NCI-H526 treated with DMSO at 0.1 percent for 48 hours (cell line): Measurements from ENCODE around the gene COL4A1.

Source experiments
- DNase-seq: peaks from one replicate; lab custom pipeline; 2025; lab: John Stamatoyannopoulos, UW

Gene COL4A1

DNA sequence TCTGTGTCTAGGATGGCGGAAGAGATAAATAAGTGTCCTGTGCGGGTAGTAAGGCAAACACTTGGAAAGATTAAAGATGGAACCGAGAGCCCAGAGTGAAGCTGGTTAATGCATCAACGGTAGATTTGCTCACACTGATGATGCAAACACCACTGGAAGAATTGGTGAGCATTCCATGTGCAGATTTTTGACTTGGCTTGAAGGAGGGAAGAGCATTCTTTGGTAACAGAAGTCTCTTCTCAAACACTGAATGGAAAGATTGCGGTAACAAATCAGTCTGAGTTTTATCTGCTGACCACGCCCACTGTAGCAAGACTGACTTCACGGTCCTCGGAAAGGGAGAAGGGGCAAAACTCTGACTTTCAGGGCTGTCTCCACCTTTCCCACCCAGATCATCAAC is 112.5 kb downstream of the COL4A1 start:
- DNase-seq = no peak

DNA sequence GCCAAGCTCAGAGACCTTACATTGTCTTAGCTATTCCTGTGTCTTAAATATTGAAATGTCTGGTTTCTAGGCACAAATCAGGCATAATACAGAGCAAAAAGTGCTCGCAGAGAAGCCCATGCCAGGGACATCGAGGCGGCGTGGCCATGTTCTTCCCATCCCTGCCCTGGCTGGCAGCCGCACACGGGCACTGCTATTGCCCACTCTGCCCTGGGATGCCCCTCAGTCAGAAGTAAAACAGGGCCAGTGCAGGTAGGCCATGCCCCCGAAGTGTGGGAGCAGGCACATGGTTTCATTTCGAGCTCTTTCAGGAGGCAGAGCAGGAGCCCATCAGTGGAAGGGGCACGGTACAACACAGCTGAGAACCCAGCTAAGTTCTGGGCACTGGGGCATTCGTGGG is 113.5 kb downstream of the COL4A1 start:
- no peak for DNase-seq

DNA sequence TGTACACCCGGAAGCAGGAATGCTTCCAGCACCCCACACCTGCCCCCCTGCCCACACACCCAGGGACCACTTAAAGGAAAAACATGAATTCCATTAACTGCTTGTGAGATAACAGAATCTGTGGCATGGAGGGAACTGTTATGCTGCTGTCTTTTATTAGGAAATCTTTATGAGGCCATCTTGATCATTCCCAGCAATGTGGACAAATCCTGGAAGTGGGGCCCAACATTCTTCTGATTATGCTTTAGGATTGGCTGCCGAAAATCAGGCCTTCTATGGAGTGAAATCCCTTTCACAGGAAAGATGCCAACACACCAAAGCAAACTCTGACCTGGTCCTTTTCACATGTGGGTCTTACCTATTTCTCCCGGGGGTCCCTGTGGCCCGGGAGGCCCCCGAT is 114.5 kb downstream of the COL4A1 start:
- no peak for DNase-seq

DNA sequence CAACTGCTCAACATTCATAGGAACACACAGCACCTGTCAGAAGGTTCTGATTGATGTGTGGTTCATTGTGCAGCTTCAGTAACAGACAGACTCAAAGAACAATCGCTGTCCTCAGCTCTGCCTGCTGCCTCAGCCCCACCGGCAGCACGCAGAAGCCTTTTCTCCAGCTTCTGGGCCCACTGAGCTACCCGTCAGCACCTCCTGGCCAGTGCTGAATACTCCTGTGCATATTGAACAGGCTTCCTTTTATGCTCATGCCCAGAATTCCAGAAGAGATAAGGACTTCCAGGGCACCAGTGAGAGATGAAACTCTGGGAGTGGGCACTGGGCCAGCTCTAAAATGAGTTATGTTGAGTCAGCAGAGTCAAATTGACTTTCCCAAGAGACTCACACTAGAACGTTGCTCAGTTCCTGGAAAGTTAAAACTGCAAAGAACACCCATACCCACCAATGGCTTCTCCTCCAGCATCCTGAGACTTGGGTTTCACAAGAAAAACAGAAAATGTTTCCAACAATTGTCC is 119.3 kb downstream of the COL4A1 start:
- no peak for DNase-seq

DNA sequence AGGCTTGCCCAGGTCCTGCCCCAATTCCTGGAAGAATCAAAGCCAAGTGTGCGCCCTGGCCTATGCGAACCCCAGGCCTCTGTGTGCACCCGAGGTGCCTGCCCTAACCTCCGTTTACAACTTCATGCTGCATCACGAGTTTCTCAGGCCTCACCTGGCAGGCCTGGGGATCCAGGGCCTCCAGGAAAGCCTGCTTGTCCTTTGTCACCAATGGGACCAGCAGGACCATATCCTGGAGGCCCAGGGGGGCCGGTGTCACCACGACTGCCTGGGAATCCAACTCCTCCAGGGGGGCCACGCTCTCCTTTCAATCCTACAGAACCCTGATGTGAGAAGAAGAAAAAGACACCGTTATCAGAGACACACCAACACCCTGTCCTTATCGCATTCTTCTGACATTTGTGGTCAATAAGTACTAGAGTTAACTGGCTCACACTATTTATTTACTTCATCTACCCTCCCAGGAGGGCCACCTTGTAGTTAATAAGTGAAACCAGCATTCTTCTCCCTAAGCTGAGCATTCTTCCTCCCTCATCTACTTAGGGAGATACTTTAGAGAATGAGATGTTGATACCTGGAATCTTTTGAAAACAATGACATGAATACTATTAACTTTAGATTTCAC is 120.6 kb downstream of the COL4A1 start:
- no peak for DNase-seq

DNA sequence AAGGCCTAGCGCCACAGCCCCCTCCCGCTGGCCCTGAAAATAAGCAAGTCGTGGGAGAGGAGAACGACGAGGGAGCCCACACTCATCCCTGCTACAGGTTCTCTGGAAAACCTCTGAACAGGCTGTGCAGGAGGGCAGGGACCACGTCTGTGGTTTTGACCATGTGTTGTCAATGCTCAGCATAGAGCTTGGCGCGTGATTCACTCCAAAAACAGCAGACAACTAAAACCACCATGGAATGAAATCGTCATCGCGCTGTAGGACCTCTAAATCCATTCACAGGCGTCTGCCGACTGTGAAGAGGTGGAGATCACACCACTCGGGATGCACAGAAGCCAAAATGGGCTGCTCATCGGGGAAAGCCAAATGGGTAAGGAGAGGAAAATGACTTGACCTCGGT is 121.3 kb downstream of the COL4A1 start:
- no peak for DNase-seq

DNA sequence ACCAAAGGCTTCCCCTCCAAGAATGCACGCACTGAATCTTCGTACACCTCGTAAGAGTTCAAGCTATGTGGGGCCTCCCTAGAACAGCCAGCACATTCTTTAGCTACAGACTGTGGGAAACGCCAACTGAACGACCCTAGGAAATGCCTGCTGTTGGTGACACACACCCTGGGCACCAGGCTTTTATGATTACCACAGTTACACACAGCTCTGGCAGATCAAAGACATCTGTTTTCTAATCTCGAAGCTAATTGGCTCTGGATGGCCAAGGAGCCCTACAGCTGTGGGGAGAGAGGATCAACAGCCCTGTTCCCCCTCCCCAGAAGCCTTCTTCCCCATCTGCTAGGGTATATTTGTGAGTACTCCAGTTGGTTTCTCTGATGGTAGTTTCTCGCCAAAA is 123.0 kb downstream of the COL4A1 start:
- DNase-seq = no peak

DNA sequence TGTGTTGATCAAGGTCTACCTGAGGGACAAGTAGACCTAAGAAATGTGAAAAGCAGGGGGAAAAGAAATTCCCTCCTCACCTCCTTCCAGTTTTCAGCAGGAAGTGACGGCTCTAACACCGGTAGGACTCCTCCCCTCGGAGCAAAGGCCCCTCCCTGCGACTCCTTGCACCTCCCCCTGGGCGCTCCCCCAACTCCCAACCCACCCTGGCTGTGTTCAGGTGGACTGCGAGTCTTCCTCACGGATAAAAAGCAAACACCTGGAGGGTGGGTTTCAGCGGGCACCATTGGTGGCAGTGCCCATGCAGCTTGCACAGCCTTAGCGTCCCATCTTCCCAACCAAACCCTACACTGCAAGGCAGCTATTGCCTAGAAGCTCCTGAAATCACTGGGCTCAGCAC is 124.5 kb downstream of the COL4A1 start:
- no peak for DNase-seq

DNA sequence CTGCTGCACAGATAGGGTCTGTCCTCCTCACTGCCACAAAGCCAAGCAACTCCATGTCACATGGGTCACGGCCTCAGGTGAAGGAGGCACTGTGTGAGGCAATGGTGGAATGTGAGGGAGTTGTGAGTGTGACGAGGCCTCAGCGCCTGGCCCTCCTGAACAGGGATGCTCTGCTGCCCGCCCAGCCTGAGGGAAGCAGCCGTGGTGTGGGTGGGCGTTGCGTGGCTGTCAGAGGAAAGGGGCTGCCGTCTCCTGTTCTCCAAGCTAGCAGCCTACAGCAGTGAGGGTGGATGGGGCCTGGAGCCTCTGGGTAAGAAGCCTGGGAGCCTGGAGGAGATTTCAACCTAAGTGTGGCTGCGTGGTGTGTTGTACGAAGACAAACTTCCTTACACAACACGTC is 125.0 kb downstream of the COL4A1 start:
- no peak for DNase-seq

DNA sequence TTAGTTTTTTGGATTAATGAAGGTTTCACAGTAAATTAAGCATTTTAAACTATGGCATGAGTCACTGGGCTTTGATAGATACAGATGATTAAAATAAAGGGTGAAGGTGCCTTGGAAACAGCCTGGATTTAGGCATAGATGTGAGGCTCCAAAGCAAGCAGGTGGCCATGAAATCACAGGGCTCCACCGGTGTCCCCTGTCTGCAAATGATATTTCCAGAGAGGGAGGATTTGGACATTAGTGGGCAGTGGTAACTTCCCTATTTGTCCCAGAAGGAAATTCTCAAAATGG is 127.2 kb downstream of the COL4A1 start:
- no peak for DNase-seq

DNA sequence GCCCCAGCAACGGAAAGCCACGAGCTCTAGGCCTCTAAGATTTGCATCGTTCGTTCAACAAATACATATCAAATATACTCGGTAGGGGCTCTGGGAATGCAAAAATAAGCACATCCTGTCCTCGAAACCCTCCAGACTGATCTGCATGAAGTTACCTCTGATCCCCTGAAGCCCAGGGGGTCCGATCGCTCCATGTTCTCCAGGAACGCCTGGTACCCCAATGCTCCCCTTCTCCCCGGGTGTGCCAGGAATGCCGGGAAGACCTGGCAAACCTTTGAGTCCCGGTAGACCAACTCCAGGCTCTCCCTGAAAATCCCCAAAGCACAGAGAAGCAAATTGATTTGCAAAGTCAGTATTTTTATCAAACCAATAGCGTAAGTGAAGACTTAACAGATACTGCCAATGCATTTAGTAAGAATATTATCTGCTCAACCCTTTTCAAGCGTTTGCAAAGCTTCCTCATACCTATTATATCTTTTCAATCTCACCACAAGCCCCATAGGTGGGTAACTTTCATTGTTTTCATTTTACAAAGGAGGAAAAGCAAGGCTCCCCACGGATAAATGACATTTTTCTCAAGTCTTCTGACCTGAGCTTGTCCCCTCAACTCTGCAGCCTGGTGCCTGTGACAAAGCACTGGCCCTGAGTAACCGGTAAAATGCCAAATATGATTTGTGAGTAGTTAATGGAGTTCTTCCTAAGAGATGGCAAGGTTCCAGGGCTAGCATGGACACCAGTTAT is 127.7 kb downstream of the COL4A1 start:
- no peak for DNase-seq

DNA sequence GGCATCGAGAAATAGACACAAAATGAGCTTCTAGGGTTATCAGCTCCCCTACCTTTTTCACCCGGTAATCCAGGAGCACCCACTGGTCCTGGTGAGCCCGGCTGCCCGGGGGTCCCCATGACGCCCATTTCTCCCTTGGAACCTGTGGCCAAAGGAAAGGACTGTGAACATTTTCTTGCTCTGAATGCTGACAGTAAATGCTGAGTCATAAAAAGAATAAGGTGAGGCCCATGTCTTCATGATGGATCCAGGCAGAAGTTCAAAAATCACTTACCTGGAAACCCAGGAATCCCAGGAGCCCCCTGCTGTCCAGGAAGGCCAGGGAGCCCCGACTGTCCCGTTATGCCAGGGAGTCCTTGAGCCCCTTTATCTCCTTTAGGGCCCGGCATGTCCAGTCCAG is 129.2 kb downstream of the COL4A1 start:
- DNase-seq = no peak

DNA sequence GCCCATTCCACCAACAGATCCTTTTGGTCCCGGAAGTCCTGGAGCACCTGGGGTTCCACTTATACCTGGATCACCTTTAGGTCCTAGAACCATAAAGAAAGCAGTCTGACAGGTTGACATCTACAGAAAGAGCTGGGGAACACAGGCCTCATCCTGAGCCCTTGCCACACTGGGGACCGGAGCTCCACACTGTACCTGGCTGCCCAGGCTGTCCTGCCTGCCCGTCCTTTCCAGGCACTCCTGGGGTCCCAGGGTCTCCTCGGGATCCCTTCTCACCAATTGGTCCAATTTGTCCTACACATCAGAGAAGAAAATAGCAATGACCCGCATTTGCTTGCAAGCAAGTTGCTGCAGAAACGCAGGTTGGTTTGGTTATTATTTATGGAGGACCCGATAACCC is 130.5 kb downstream of the COL4A1 start:
- no peak for DNase-seq

DNA sequence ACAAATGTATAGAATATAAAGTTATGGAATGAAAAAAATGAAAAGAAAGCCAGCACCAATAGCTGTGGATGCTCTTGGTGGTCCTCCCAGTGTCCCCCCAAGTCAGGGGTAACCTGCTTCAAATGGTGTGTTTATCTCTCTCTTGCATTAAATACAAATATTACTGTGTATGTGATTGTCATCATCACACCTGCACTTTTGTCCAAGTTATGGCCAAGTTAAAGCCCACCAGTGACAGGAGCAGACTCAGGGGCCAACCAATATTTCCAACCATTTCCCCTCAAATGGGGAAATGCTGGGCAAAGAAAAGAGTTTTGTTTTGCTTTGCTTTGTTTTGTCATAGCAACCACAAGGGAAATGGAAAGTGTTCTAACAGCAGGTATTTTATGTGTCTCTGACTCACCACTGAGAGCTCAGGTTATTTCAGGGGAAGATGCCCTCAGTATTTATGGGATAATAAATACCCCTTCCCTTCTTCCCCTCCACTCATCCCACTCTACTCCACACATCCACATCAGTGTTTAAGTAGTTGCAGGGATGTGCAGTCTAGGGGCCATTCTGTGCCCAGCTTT is 133.6 kb downstream of the COL4A1 start:
- DNase-seq = no peak

DNA sequence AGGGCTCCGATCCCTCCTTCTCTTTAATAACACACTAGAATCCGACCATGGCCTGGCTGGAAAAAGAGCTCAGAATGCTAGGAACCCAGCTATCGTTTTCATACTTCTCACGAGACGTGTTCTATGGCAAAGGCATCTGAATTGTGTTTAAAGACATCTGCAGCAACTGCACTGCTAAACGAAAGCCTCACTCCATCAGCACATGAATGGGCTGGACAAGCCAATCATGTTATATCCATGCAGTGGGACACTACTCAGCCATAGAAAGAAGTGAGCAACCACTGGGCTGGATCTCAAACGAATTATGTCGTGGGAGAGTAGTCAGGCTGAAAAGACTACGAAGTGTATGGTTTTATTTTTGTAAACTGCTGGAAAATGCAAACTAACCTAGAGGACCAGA is 136.1 kb downstream of the COL4A1 start:
- no peak for DNase-seq

DNA sequence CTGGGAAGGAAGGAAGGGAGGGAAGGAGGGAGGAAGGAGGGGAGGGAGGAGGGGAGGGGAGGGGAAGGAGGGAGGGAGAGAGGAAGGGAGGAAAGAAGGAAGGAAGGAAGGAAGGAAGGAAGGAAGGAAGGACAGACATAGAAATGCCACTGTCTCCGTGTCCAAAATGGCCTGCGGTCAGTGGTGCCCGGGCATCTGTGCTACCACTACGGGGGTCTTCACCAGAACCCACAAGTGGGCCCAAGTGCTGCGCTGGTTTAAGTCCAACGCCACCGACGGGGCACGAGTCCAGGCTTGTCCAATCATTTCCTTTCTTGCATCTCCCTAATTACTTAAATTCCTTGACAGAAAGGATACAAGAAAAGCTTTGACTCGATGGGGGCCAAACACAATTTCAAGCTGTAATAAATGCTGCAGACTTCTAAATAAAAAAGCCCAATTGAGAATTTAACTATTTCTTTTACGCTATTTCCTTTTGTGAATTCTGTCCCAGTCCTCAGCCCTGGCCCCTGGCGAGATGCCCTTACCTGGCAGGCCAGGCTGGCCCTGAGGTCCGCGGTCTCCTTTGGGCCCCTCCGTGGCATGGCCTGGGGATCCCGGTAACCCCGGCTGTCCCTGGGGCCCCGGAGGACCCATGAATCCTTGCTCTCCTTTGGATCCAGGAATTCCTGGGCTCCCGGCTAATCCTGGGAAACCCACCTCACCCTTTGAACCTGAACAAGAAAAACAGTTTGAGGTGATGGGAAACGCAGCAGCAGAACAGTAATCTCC is 136.8 kb downstream of the COL4A1 start:
- no peak for DNase-seq

DNA sequence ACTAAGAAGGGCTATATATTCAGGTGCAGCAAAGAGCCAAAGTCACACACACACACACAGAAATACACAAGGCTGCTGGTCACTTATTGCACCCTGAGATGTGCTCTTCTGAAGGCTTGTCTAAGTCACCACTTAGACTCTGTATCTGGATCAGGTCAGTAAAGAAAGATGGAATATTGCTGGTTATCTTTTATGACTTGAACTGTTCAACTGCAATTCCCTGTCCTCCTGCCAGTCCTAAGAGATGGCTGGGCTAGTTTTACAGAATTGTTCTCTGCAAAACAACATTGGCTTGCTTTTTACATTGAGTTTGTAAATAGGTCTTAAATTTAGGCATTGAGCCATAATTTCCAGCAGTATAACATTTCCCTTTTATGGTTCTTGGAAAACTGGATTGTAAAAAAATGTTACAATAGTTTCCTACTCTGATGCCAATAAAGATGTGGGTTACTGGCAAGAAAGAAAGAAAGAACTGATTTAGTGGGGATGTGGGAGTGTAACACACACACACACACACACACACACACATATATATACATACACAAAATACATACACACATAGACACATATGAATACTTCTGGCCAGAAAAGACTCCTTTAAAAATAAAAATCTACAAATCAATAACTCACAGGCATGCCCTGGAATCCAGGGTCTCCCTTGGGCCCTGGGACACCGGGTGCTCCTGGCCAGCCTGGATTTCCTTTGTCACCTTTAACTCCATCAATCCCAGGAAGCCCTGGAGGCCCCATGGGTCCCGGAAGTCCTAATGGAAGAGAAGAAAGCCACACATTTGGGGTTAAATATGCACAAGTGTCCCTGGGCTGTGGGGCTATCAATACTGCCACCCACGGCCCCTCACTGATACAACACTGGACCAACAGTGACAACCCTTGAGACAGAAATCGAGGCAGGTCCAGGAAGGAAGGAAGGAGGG is 137.7 kb downstream of the COL4A1 start:
- no peak for DNase-seq

DNA sequence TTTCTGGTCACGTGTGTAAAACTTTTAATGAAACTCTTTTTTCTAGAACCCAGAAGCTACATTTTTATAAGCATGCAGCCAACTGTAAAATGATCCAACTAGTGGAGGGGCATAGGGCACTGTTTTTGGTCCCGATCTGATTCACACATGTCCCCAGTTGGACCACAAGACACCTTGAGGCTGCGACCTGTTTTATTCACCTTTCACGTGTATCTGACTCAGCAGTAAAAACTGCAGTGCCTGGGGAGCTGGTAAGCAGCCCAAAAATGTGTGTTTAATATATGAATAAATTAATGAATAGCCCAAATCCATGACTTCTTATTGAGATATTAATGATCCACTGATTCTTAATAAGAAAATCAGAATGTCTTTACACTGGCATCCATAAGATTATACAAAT is 140.4 kb downstream of the COL4A1 start:
- DNase-seq = no peak

DNA sequence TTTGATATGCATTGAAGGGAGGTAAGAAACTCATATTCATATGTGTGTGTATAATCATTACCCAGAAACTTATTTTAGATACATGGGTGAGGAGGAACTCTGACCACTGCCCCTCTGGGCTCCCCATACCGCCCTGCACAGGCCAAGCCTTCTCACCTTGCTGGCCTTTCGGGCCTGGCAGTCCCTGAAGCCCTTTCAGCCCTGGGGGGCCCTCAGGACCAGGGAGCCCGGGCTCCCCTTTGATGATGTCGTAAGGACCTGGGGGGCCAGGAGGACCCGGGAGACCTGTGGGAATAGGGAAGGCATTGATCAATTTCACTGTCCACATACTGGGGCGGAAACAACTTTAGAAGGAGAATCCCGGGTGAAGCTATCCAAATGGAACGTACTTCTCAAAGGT is 142.3 kb downstream of the COL4A1 start:
- no peak for DNase-seq

DNA sequence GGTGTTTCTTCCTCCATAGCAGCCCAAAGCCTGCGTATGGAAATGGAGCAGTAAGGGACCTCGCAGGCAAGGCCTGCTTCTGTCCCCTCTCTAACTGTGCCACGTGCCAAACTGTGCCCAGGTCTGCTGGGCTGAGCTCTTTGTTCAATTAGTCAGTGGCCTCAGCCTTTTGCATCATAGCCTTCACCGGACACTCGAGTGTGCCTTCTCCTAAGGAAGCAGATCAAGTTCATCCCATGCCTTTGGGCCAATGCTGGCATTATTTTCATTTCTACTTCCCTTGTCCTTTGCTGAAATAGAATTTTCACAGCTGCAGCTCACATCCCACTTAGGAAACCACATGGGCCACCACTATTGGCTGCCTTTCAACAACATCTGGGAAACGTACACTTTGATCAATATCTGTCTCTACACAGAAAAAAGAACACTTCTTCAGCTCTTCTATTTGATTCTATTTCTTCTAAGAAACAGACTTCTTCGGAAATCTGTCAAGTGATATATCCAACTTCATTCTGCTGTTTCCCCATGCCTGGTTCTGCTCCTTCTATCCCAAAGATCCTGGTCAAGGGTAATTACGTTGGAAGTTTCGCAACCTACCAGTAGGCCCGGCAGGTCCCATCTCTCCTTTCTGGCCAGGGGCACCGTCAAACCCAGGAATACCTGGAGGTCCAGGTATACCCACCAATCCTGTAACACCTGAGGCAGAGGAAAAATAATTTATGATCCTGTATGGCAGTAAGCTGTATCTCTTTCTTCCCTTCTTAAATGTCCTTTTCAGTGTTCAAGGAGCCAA is 143.9 kb downstream of the COL4A1 start:
- no peak for DNase-seq

DNA sequence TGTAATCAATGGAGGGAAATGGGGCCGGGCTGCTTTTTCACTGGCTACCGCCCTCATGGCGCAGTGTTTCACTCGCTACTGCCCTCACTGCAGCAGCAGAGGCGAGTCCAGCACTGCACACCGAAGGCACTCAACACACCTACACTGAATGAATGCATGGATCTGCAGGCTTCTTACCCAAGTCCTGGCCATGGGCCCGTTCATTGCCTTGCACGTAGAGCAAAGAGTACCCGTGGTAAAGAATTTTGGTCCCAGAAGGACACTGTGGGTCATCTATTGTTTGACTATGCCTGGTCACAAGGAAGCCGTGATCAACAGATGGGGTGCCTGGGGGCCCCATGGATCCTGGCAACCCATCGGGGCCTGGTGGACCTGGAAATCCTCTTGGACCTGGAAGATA is 144.9 kb downstream of the COL4A1 start:
- DNase-seq = no peak
